Measurements from ENCODE around the gene FSCB.
"Not testable (repeated sequence)": the region's sequence is repeated elsewhere in the genome, so short reads cannot be mapped to it uniquely, and the experiment has no call there.

The FSCB gene, protein sequence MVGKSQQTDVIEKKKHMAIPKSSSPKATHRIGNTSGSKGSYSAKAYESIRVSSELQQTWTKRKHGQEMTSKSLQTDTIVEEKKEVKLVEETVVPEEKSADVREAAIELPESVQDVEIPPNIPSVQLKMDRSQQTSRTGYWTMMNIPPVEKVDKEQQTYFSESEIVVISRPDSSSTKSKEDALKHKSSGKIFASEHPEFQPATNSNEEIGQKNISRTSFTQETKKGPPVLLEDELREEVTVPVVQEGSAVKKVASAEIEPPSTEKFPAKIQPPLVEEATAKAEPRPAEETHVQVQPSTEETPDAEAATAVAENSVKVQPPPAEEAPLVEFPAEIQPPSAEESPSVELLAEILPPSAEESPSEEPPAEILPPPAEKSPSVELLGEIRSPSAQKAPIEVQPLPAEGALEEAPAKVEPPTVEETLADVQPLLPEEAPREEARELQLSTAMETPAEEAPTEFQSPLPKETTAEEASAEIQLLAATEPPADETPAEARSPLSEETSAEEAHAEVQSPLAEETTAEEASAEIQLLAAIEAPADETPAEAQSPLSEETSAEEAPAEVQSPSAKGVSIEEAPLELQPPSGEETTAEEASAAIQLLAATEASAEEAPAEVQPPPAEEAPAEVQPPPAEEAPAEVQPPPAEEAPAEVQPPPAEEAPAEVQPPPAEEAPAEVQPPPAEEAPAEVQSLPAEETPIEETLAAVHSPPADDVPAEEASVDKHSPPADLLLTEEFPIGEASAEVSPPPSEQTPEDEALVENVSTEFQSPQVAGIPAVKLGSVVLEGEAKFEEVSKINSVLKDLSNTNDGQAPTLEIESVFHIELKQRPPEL

DNA sequence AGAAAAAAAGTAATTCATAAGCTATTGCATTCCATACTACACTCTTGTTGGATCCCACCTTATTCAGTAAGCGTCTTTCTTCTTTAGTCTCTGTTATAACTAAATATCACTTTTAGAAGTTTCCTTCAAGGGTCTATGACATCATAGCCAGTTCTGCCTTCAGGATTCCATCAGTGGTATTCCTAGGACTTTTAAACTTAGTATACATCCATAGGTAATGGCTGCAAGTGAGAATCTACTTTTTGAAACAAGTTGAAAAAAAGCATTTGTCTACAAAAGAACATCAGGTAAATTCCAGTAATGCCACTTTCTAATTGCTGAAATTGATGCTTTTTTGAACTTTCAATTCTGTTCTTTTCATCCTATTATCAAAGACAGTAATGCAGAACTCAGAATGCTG lies at the start of gene FSCB:
FSCB (minus strand) TSS at position 101 of the 400 bp plus-strand sequence. CDS start 296 bp downstream, outside the sequence.
- no peak for DNase-seq

DNA sequence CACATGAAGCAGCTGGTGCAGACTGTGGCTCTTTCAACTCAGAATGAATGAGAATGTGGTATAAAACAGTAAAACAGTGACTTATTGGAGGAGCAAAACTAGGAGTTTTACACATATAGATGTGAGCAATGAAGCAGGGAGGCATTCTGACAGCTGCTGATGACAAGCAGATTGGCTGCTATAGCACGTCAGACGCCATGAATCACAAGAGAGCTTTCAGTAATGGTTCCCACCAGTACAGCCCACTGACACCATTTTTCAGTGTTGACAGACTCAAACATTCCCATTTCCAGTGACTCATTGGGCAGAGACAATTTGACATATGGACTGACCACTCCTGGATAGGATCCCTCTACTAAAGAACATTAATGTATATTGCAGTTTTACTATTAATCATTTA lies 24.6 kb upstream of the FSCB start:
- no peak for DNase-seq

DNA sequence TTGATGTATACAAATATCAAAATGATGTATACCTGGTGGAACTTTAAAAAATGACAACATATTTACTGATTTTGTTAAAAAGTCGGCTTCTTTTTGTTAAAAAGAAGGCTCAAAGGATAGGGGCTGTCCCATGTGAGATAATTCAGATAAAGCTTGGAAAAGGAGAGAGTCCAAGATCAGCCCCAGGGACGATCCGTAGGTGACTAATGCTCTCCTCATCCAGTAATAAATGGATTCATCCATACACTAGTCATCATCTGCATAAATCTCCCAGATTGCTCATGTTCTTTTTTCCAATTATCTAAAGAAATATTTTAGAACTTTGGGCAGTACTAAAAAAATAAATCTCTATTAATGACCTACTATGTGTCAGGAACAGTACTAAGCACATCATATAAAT lies 23.4 kb upstream of the FSCB start:
- DNase-seq, result no peak

DNA sequence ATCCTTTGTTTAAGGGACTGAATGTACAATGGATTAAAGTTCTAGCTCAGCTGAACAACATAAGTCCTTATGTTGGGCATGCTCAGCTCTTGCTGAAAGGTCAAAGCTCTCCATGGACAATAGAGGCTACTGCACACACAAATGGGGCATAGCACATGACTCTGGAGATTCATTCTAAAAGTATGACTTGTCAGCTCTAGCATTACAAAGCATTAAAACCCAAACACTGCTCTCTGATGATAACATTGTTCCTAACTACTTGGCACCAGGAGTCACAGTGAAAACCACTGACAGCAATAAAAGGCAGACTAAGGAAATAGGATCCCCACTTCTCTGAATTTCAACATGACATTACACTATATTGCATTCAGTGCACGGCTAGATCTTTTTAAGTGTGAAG lies 21.9 kb upstream of the FSCB start:
- no peak for DNase-seq

DNA sequence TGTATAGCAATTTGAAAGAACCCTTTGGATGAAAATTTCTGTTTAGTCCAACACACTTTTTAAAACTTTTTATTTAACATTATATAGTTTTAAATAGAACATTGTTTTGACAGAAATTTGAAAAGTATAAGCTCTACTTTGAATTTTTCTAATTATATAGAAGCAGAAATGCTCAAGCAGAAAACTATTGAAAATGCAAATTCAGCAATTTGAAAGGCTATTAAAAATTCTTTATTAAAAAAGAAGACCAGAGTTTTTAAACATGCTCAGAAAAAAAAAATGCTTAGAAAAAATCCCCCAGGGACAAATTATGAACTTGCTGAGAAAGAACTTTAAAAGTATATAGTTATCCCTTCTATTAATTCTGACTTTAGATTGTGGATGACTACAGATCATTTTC lies 21.1 kb upstream of the FSCB start:
- DNase-seq, result no peak

DNA sequence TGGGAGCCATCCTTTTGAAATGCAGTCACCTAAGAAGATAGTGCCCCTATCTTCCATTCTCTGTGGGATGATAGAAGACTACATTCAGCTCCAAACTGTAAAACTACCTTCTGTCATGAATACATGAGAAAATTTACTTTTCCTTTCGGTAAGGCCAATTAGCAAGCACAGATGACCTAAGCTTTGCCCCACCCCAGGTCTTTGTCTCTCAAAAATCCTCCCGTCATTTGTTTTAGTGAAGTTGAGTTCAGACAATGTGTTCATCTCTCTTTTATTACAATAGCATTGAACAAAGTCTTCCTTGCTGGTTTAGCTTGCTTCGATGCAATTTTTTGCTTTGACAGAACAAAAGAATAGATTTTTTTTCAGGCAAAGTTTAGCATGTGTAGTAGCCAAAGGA lies 18.2 kb upstream of the FSCB start:
- no peak for DNase-seq

DNA sequence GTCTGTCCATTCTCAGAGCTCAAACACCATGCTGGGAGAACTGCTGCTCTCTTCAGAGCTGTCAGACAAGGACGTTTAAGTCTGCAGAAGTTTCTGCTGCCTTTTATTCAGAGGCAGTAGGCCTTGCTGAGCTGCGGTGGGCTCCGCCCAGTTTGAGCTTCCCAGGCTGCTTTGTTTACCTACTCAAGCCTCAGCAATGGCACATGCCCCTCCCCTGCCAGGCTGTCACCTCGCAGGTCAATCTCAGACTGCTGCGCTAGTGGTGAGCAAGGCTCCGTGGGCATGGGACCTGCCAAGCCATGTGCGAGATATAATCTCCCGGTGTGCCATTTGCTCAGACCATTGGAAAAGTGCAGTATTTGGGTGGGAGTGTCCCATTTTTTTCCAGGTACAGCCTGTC lies 8.6 kb upstream of the FSCB start:
- not testable (repeated sequence) for DNase-seq

DNA sequence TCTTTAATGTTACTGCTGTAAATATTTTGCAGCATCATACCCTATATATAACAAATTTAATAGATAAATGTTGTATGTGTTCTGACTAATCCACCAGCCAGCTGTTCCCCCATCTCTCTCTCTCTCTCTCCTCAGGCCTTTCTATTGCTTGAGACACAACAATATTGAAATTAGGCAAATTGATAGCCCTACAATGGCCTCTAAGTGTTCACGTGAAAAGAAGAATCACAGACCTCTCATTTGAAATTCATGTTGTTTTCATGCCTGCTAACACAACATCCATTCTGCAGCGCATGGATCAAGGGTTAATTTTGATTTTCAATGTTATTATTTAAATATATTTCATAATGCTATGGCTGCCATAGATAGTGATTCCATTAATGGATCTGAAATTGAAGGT lies 1.8 kb upstream of the FSCB start:
- no peak for DNase-seq

DNA sequence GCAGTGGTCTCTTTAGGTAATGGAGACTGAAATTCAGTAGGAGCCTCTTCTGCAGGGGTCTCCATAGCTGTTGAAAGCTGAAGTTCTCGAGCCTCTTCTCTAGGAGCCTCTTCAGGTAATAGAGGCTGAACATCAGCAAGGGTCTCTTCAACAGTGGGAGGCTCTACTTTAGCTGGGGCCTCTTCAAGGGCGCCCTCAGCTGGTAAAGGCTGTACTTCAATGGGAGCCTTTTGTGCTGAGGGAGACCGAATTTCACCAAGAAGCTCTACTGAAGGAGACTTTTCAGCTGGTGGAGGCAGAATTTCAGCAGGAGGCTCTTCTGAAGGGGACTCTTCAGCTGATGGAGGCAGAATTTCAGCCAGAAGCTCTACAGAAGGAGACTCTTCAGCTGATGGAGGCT lies 1.5 kb downstream of the FSCB start:
- DNase-seq, result no peak

DNA sequence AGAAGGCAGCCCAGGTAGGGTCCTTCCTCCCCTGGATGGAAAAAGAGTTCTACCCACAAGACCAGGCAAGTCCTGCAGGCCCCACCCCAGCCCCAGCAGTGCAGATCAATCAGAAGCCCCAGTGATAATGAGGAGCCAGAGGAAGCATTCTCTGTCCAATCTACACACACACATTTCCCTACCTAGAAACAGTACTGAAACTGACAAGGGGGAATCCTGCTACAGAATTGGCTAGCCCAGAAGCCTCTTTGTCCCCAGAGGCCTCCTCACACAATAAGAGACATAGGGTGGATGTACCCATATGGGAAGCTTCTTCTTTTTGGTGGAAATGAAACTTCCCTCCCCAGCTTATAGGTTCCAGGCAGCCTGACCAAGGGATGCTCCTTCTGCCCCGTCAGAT lies 9.9 kb downstream of the FSCB start:
- DNase-seq, result no peak

DNA sequence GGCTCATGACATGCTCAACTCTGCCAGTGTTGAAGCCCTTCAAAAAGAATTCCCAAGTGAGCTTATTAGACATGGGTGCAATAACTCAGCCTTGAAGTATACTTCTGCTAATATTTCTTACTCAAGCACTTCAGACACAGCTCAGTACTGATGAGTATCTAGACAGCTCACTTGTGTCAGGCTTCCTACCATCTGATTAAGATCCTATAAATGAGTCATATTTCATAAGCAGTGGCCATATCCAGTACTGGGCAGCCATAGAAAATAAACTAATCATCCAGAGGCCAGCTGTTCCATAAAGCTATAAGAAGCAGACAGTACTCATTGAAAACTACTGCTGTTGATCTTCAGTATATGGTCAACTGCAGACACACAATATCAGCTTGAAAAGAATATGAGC lies 12.9 kb downstream of the FSCB start:
- no peak for DNase-seq

DNA sequence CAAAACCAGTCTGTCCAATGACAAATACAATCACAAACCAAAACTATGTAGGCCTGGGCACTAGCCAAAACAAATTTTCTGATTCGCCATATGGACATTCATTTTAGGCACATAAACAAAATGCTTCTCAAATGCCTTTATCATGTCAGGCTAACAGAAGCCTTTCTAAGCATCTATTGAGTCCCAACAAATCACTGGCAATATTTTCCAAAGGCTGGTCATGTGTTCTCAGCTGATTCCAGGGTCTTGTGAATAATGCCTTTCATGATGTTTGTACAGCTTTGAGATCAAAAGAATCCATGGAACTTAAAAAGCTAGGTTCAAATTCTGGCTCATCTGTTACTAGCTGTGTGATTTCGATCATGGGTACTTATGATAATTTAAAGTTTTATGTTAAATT lies 16.1 kb downstream of the FSCB start:
- no peak for DNase-seq

DNA sequence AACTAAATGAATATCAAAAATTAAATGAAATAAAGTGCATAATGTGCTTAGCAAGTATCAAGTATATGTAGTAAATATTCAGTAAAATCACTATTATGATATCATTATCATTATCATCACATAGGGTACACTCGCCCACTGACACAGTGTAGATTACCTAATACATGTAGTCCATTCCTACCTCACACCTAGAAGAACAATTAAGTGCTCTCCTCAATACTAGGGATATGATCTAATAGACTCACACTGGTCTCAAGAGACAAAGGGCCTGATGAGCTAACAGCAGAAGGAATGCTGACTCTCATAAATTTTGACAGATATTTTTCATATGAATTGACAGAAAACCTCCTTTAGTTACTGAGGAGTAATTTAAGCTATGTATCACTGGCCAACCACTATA lies 29.1 kb downstream of the FSCB start:
- DNase-seq, result no peak

DNA sequence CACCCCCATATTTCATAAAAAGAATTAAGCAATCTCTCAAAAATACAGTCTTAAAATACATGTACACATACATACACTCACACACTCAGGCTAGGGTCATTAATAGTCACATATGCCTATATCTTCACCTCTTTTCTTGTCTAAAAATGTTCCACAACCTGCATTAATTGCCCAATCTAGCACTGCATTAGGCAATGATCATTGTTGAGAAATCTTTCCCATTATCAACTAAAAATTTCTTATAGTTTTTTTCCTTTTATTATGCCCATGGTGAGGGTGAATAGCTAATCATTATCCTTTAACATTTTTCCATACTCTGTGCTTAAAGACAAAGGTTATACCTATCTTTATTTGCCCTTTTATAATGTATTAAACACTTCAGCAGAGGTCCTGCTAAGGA lies 38.3 kb downstream of the FSCB start:
- no peak for DNase-seq

DNA sequence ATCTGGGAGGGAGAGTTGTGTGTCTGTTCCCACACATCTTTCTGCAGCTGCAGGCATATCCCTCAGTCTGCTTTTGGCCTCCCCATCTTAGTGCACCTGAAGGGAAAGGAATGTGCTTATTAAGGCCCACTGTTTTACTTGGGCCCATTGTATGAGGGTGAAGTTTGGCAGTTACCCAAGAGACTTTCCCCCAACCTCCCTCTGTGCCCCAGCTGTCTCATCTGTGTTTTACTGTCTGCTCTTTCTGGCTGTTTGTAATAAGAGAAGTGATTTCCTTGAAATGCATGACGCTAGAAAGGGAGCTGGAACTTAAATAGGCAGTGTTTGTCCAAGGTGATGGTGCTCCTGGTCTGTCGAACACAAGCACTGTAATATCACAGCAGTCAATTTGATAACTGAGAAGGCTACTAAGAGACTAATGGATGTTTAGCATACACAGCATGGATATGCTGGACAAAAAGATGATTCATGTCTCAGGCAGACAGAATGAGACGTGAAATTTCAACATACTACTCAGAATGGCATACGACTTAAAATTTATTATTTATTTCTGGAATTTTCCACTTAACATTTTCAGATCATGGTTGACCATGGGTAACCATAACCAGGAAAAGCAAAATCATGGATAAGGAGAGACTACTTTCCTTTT lies 43.6 kb downstream of the FSCB start:
- no peak for DNase-seq

DNA sequence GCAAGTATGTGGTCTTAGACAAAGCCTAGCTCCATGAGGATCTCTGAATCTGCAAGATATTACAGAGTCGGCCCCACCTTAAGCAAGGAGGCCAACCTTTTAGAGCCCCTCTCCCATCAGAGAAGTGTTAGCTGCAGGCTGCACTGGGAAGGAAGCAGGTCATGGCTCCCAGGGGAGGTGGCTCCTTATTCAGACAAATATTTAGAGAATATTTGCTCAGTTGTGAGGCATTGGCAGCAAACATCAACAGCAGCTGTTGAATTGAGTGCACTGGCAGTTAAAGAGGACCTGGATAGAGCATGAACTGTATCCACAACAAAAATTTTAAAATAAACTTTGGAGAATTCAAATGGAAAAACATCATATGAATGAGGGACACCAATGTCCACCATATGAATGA lies 44.7 kb downstream of the FSCB start:
- no peak for DNase-seq

DNA sequence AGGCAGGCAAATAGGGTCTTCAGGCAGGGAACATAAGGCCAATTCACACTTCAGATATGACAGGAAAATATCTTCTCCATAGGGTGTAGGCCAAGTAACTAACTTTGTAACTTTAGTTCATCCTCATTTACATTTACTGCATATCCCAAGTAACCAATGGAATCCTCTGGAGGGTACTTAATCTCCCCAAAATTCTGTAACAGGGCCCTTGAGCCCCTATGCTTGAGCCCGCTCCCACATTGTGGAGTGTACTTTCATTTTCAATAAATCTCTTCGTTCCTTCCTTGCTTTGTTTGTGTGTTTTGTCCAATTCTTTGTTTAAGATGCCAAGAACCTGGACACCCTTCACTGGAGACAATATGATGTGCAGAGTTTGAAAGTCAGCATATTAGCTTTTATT lies 45.3 kb downstream of the FSCB start:
- no peak for DNase-seq

Data from hematopoietic multipotent progenitor cell treated with erythropoietin and hydrocortisone succinate and interleukin-3 and kit ligand, for 4 days (in vitro differentiated cells).